ENCODE data around the gene AKAP8L. TPM values are rescaled to one million over a fixed set of nuclear protein-coding genes. Genes with fewer than 3 reads are reported as not detected.
A peak's percentile ranks its signal among the peaks of the same experiment; 100 is the strongest.

The AKAP8L gene
- total and polyA plus RNA-seq, 10 of the 15 experiments (the other 5 are each of a cell fraction or from before 2014, with no cell fraction given), result 0.66 to 64.3 (median 40.0) TPM

GRCh38 chr19:15427991-15428471 is 9.2 kb upstream of the AKAP8L start:
- no peaks in the 10 kb centered on the region for H3K27me3 ChIP-seq (replicated peaks in 1 of 2; ENCODE audit: control insufficient read depth in 2 of 2, insufficient read depth in 2 of 2, low read length in 1 of 2)
- in situ Hi-C loops (cut with MboI) (loop anchor here (5.0 kb wide), 1 partner anchor 129 kb away; no protein-coding TSS in a partner anchor), intact Hi-C loops (cut with micrococcal nuclease; ENCODE audit: unreplicated experiment) (no loop called here)
- DNase-seq (ENCODE audit: low read depth, low spot score), result no peak
- no peak overlapping the region for H3K9ac ChIP-seq (ENCODE audit: control insufficient read depth, insufficient read depth, low read length)
- ChIA-PET POLR2A (no interaction called here), SMC1A (ENCODE audit: uncharacterized antibody, unreplicated experiment) (interaction anchor here (1.0 kb wide), 1 partner anchor 8 kb away, joined by 4 read pairs; no protein-coding TSS in a partner anchor), CTCF (no interaction called here), RAD21 (ENCODE audit: unreplicated experiment) (no interaction called here)
- H3K36me3 ChIP-seq (ENCODE audit: control insufficient read depth in 2 of 2, insufficient read depth in 2 of 2, low read length in 1 of 2), result peaks cover 13 to 40% of the 10 kb centered on the region in 2 experiments
- WGBS (ENCODE audit: insufficient coverage, insufficient replicate concordance, low lambda C conversion rate, missing lambda C conversion rate), result over 99% methylated on average over 19 of the region's 35 CpGs
- BruUV-seq (replicated peaks), result no TSS peak
- no peaks in the 10 kb centered on the region; the same call in 2 of the 3 replicates for H3K9me3 ChIP-seq (replicated peaks; ENCODE audit: control insufficient read depth, insufficient read depth, low read length)
- no peak for ATAC-seq
- TF ChIP-seq ASH2L (IDR thresholded peaks at IDR 0.05; ENCODE audit: borderline replicate concordance, low read depth), result no peak
- 0 out of 2 replicates have a peak, but pooled peaks have one; percentile 13 for TF ChIP-seq POLR2A (IDR thresholded peaks at IDR 0.05; ENCODE audit: low read depth, low read length)
- no peak overlapping the region for H3K4me2 ChIP-seq (ENCODE audit: control insufficient read depth, insufficient read depth)
- no peak for FAIRE-seq
- peaks cover 32% of the 10 kb centered on the region for H3K79me2 ChIP-seq (ENCODE audit: control insufficient read depth, insufficient read depth, low read length)
- H2AFZ ChIP-seq (ENCODE audit: control insufficient read depth, low read depth, low read length), result no peak overlapping the region
- peaks cover 10% of the 10 kb centered on the region for H3K4me1 ChIP-seq (ENCODE audit: control insufficient read depth, insufficient read depth, low read length)
- no peak overlapping the region for H3K4me3 ChIP-seq
- H3K27ac ChIP-seq (ENCODE audit: control insufficient read depth, insufficient read depth), result no peak overlapping the region
- H4K20me1 ChIP-seq (ENCODE audit: control insufficient read depth, insufficient read depth), result no peaks in the 10 kb centered on the region

GRCh38 chr19:15427350-15427700 is 8.5 kb upstream of the AKAP8L start:
- H3K9me3 ChIP-seq (replicated peaks; ENCODE audit: control insufficient read depth, insufficient read depth, low read length), result no peaks in the 10 kb centered on the region; the same call in 2 of the 3 replicates
- H3K27me3 ChIP-seq (replicated peaks in 1 of 2; ENCODE audit: control insufficient read depth in 2 of 2, insufficient read depth in 2 of 2, low read length in 1 of 2), result no peaks in the 10 kb centered on the region
- H4K20me1 ChIP-seq (ENCODE audit: control insufficient read depth, insufficient read depth), result no peaks in the 10 kb centered on the region
- peaks cover 14 to 45% of the 10 kb centered on the region in 2 experiments for H3K36me3 ChIP-seq (ENCODE audit: control insufficient read depth in 2 of 2, insufficient read depth in 2 of 2, low read length in 1 of 2)
- H3K9ac ChIP-seq (ENCODE audit: control insufficient read depth, insufficient read depth, low read length), result no peak overlapping the region
- peaks cover 28% of the 10 kb centered on the region for H3K79me2 ChIP-seq (ENCODE audit: control insufficient read depth, insufficient read depth, low read length)
- POLR2A ChIA-PET, result no interaction called here
- SMC1A ChIA-PET (ENCODE audit: uncharacterized antibody, unreplicated experiment), result no interaction called here
- no peak overlapping the region for H2AFZ ChIP-seq (ENCODE audit: control insufficient read depth, low read depth, low read length)
- no TSS peak for BruUV-seq (replicated peaks)
- H3K4me2 ChIP-seq (ENCODE audit: control insufficient read depth, insufficient read depth), result no peak overlapping the region
- no peak overlapping the region for H3K4me3 ChIP-seq
- FAIRE-seq (no peak), ATAC-seq (no peak), DNase-seq (ENCODE audit: low read depth, low spot score) (no peak)
- in situ Hi-C loops (cut with MboI) (loop anchor here (5.0 kb wide), 1 partner anchor 130 kb away; no protein-coding TSS in a partner anchor), intact Hi-C loops (cut with micrococcal nuclease; ENCODE audit: unreplicated experiment) (no loop called here)
- CTCF ChIA-PET, result no interaction called here
- no peak overlapping the region for H3K27ac ChIP-seq (ENCODE audit: control insufficient read depth, insufficient read depth)
- H3K4me1 ChIP-seq (ENCODE audit: control insufficient read depth, insufficient read depth, low read length), result peaks cover 10% of the 10 kb centered on the region
- RAD21 ChIA-PET (ENCODE audit: unreplicated experiment), result no interaction called here
- 98% methylated on average over 25 of the region's 25 CpGs for WGBS (ENCODE audit: insufficient coverage, insufficient replicate concordance, low lambda C conversion rate, missing lambda C conversion rate)
- TF ChIP-seq EP300 (IDR thresholded peaks at IDR 0.05; ENCODE audit: borderline replicate concordance in 1 of 2, control insufficient read depth in 1 of 2, low read depth in 2 of 2, low read length in 2 of 2), result no peak
- TF ChIP-seq CEBPZ (IDR thresholded peaks at IDR 0.05; ENCODE audit: low read depth, low read length), result no peak
- no peak for TF ChIP-seq NBN (IDR thresholded peaks at IDR 0.05)
- TF ChIP-seq PBX3 (IDR thresholded peaks at IDR 0.05; ENCODE audit: insufficient replicate concordance, low read depth, low read length), result no peak
- no peak for TF ChIP-seq PAX8 (IDR thresholded peaks at IDR 0.05)
- TF ChIP-seq ZBED1 (IDR thresholded peaks at IDR 0.05; ENCODE audit: borderline replicate concordance), result no peak
- no peak for TF ChIP-seq EED (IDR thresholded peaks at IDR 0.05; ENCODE audit: low read depth)
- no peak for TF ChIP-seq ZNF207 (IDR thresholded peaks at IDR 0.05; ENCODE audit: borderline replicate concordance)
- no peak for TF ChIP-seq BACH1 (IDR thresholded peaks at IDR 0.05; ENCODE audit: borderline replicate concordance)
- no peak for TF ChIP-seq YBX1 (IDR thresholded peaks at IDR 0.05)
- no peak for TF ChIP-seq ZNF384 (IDR thresholded peaks at IDR 0.05; ENCODE audit: borderline replicate concordance, low read depth, low read length)
- TF ChIP-seq DPF2 (IDR thresholded peaks at IDR 0.05), result no peak
